Esophagus muscularis mucosa (tissue), 4 donors: ENCODE data around the gene MBNL3. TPM values are rescaled to one million over a fixed set of nuclear protein-coding genes. Genes with fewer than 3 reads are reported as not detected.

Experiments used
- DNase-seq: peaks from one replicate; pipeline ENCODE4 v3.0.0-alpha.2; 2017; ENCODE audit errors: extremely low spot score
- H3K27ac ChIP-seq, 4 donors: fragments of 200-600 bp; sonication (generic); replicated peaks in 1 of 4; 1 replicate in 3 of 4; 2 replicates in 1 of 4; pipeline ENCODE4 v1.5.1; 2016 to 2019; ENCODE audit warnings: mild to moderate bottlenecking in 1 of 4
- H3K27me3 ChIP-seq, 4 donors: fragments of 200-600 bp; sonication (generic); one replicate each; pipeline versions ENCODE4 v1.5.1 to v1.6.0; 2016 to 2019
- H3K36me3 ChIP-seq, 4 donors: fragments of 200-600 bp; sonication (generic); one replicate each; pipeline ENCODE4 v1.5.1; 2016 to 2019
- H3K4me1 ChIP-seq, 4 donors: fragments of 200-600 bp; sonication (generic); one replicate each; pipeline ENCODE4 v1.5.1; 2016 to 2019
- H3K4me3 ChIP-seq, 4 donors: fragments of 200-600 bp; sonication (generic); 1 replicate in 2 of 4; 2 replicates in 2 of 4; pipeline ENCODE4 v1.5.1; 2016 to 2019; ENCODE audit warnings: mild to moderate bottlenecking in 4 of 4, moderate library complexity in 1 of 4
- H3K9me3 ChIP-seq, 4 donors: fragments of 200-600 bp; sonication (generic); 1 replicate in 3 of 4; 2 replicates in 1 of 4; pipeline ENCODE4 v1.5.1; 2016 to 2019
- EP300 ChIP-seq: sonication (generic); formaldehyde crosslinking; IDR thresholded peaks from one replicate; pipeline ENCODE4 v1.6.1; 2017; ENCODE audit warnings: antibody characterized with exemption
- POLR2A ChIP-seq: fragments of 450-650 bp; IDR thresholded peaks from one replicate; pipeline ENCODE4 v1.6.1; 2017; ENCODE audit warnings: antibody characterized with exemption, moderate library complexity, mild to moderate bottlenecking, low read depth
- POLR2AphosphoS5 ChIP-seq, 2 donors: sonication (generic); formaldehyde crosslinking; IDR thresholded peaks; one replicate each; pipeline ENCODE4 v1.6.1; 2017; ENCODE audit warnings: antibody characterized with exemption in 2 of 2
- WGBS: methylation state at CpG from one replicate; pipeline ENCODE4 v1.1.5; 2018; 5-methylcytosine and 5-hydroxymethylcytosine counted together
- intact Hi-C: fragments of 100-400 bp; cut with DNase I; formaldehyde crosslinking; loops from one replicate; pipeline ENCODE4 v1.15.1; 2023
- total RNA-seq, 4 donors: library from RNA; depleted of rRNA; stranded (reverse); fragments of >200 nt; gene quantifications; one replicate each; pipeline versions ENCODE4 v1.1.0 to v1.2.1, GENCODE V29; 2016
- TF ChIP-seq, protein P1 (sequence below), 3 experiments: fragments of 200-600 bp in 2 of 3; fragments of 450-650 bp in 1 of 3; sonication (generic) in 2 of 3; IDR thresholded peaks; one replicate each; pipeline ENCODE4 v1.5.1; 2017 to 2019; ENCODE audit warnings: antibody characterized with exemption in 3 of 3, mild to moderate bottlenecking in 2 of 3, moderate library complexity in 1 of 3

The MBNL3 gene
- total RNA-seq, 4 donors from 2014 or later, result 1.7 to 13.8 (median 6.8) TPM

DNA sequence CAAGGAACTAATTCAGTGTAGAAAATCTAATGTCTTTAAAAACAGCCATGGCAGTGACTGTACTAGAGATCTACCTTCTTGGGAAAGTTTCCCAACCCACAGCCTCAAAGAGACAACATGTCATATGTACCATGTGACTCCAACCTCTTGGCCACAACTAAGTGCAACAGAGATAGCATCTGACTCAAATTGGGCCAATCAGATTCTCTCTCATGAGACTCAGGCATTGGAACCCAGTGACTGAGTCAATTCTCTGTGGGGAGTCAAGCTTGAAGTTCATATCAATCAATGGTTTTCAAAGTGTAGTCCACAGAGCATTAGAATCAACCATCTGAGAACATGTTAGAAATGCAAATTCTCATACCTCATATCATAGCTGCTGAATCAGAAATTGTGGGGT is 123.3 kb downstream of the MBNL3 start:
- H3K4me3 ChIP-seq, result no peak overlapping the region
- no peak for TF ChIP-seq POLR2AphosphoS5 (IDR thresholded peaks at IDR 0.05)
- TF ChIP-seq EP300, result no peak
- TF ChIP-seq, protein P1, sequence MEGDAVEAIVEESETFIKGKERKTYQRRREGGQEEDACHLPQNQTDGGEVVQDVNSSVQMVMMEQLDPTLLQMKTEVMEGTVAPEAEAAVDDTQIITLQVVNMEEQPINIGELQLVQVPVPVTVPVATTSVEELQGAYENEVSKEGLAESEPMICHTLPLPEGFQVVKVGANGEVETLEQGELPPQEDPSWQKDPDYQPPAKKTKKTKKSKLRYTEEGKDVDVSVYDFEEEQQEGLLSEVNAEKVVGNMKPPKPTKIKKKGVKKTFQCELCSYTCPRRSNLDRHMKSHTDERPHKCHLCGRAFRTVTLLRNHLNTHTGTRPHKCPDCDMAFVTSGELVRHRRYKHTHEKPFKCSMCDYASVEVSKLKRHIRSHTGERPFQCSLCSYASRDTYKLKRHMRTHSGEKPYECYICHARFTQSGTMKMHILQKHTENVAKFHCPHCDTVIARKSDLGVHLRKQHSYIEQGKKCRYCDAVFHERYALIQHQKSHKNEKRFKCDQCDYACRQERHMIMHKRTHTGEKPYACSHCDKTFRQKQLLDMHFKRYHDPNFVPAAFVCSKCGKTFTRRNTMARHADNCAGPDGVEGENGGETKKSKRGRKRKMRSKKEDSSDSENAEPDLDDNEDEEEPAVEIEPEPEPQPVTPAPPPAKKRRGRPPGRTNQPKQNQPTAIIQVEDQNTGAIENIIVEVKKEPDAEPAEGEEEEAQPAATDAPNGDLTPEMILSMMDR (IDR thresholded peaks at IDR 0.05), result no peak
- TF ChIP-seq POLR2A, result no peak
- no peak for DNase-seq
- H3K36me3 ChIP-seq, result no peaks in the 10 kb centered on the region
- H3K4me1 ChIP-seq, result peaks cover 0 to 7% (median 0%) of the 10 kb centered on the region in 4 donors
- no peaks in the 10 kb centered on the region for H3K9me3 ChIP-seq
- intact Hi-C loops, result no loop called here
- H3K27me3 ChIP-seq, result no peaks in the 10 kb centered on the region
- no peak overlapping the region for H3K27ac ChIP-seq

DNA sequence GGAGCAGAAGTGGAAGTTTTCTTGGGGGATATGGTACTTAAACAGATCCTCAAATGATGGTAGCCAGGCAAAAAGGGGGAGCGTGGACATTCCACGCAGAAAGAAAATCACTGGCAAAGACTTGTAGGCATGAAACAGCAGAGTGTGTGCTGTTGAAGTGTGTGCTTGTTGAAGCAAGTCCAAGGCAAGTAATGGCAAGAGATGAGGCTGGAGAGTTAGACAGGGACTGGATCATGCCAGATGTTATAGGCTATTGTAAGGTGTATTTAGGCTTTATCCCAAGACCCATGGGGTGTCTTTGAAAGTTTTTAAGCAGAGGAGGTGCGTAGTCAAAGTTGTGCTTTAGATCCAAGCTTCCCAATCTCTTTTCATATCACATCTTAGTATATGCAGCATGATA is 124.5 kb downstream of the MBNL3 start:
- Histone ChIP-seq H3K36me3 (no peaks in the 10 kb centered on the region), H3K27ac (no peak overlapping the region), H3K9me3 (no peaks in the 10 kb centered on the region), H3K4me1 (peaks cover 0 to 2% (median 0%) of the 10 kb centered on the region in 4 donors), H3K27me3 (no peaks in the 10 kb centered on the region), H3K4me3 (no peak overlapping the region)
- WGBS, result 76% methylated on average over 3 of the region's 3 CpGs
- no peak for TF ChIP-seq POLR2AphosphoS5 (IDR thresholded peaks at IDR 0.05)
- no peak for TF ChIP-seq POLR2A
- no peak for TF ChIP-seq EP300
- TF ChIP-seq, protein P1 (IDR thresholded peaks at IDR 0.05), result no peak
- DNase-seq, result no peak
- intact Hi-C loops, result no loop called here

DNA sequence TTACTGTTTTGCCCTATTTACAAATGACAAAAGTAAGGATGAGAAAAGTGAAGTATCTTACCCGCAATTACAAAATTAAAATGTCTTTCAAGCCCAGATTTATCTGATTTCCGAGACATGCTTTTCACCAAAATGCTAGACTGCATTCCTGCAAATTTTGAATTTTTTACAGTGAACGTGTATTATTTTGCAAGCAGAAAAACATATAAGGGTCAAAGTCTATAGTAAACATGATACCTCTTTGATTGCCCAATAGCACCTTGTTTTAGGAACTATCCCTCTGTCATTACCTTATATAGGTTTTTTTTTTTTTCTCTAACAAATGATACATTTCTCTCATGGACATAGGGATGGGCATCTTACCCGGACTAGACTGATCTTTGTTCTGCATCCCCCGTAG is 135.4 kb downstream of the MBNL3 start:
- Histone ChIP-seq H3K36me3 (no peaks in the 10 kb centered on the region), H3K9me3 (no peaks in the 10 kb centered on the region), H3K4me3 (no peak overlapping the region), H3K4me1 (no peaks in the 10 kb centered on the region), H3K27me3 (no peaks in the 10 kb centered on the region), H3K27ac (no peak overlapping the region)
- WGBS, result 81% methylated on average over 5 of the region's 5 CpGs
- no peak for DNase-seq
- intact Hi-C loops, result no loop called here
- TF ChIP-seq, protein P1 (IDR thresholded peaks at IDR 0.05), result no peak
- TF ChIP-seq EP300, result no peak
- no peak for TF ChIP-seq POLR2A
- no peak for TF ChIP-seq POLR2AphosphoS5 (IDR thresholded peaks at IDR 0.05)

DNA sequence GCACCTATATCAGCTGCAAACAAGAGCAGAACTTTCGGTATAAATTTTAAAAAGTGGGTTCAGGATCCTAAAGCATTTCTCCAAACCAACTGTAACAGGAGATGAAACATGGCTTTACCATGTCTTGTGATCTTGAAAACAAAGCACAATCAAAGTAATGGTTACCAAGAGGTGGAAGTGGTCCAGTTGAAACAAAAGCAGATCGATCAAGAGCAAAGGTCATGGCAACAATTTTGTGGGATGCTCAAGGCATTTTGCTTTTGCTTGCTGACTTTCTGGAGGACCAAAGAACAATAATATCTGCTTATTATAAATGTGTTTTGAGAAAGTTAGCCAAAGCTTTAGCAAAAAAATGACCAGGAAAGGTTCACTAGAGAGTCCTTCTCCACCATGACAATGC is 152.7 kb downstream of the MBNL3 start:
- Histone ChIP-seq H3K27me3 (no peaks in the 10 kb centered on the region), H3K27ac (no peak overlapping the region), H3K9me3 (no peaks in the 10 kb centered on the region), H3K36me3 (no peaks in the 10 kb centered on the region), H3K4me3 (no peak overlapping the region), H3K4me1 (no peaks in the 10 kb centered on the region)
- WGBS, result 87% methylated on average over 2 of the region's 2 CpGs
- DNase-seq, result no peak
- TF ChIP-seq, protein P1 (IDR thresholded peaks at IDR 0.05), result no peak
- TF ChIP-seq POLR2AphosphoS5 (IDR thresholded peaks at IDR 0.05) (no peak), EP300 (no peak), POLR2A (no peak)
- intact Hi-C loops, result no loop called here

DNA sequence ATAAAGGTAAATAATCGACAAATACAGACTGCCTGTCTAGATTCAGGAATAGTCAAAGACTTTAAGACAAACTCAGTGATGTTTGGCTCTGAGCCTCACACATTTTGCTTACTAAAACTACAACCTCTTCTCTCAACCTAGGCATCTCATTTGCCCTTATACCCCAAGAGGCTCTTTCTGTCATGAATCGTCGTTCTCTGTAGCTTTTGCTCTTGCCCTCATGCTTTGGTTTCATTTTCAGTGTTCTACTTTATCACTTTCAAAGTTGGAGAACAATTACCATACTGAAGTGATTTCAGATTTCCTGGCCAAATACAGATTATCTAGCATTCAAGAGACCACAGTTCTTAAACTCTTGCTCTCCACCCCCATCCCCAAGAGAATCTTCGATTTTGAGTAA is 155.5 kb downstream of the MBNL3 start:
- no peak for TF ChIP-seq POLR2A
- TF ChIP-seq, protein P1 (IDR thresholded peaks at IDR 0.05), result no peak
- TF ChIP-seq POLR2AphosphoS5 (IDR thresholded peaks at IDR 0.05), result no peak
- no peak for TF ChIP-seq EP300
- Histone ChIP-seq H3K27me3 (no peaks in the 10 kb centered on the region), H3K4me1 (no peaks in the 10 kb centered on the region), H3K36me3 (no peaks in the 10 kb centered on the region), H3K9me3 (no peaks in the 10 kb centered on the region), H3K4me3 (no peak overlapping the region), H3K27ac (no peak overlapping the region)
- 77% methylated on average over 4 of the region's 4 CpGs for WGBS
- intact Hi-C loops, result no loop called here
- no peak for DNase-seq
